ENCODE data around the gene MYO6.

GRCh38 chr6:75819776-75820487 is 70.9 kb downstream of the MYO6 start:
- no peak for TF ChIP-seq POLR2A (IDR thresholded peaks at IDR 0.05)
- TF ChIP-seq, protein P1, sequence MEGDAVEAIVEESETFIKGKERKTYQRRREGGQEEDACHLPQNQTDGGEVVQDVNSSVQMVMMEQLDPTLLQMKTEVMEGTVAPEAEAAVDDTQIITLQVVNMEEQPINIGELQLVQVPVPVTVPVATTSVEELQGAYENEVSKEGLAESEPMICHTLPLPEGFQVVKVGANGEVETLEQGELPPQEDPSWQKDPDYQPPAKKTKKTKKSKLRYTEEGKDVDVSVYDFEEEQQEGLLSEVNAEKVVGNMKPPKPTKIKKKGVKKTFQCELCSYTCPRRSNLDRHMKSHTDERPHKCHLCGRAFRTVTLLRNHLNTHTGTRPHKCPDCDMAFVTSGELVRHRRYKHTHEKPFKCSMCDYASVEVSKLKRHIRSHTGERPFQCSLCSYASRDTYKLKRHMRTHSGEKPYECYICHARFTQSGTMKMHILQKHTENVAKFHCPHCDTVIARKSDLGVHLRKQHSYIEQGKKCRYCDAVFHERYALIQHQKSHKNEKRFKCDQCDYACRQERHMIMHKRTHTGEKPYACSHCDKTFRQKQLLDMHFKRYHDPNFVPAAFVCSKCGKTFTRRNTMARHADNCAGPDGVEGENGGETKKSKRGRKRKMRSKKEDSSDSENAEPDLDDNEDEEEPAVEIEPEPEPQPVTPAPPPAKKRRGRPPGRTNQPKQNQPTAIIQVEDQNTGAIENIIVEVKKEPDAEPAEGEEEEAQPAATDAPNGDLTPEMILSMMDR (IDR thresholded peaks at IDR 0.05), result no peak
